DND-41 (cell line): ENCODE results near the gene CYP21A2.
"Not testable (repeated sequence)": the region's sequence is repeated elsewhere in the genome, so short reads cannot be mapped to it uniquely, and the experiment has no call there.

ENCODE experiments used
- CTCF ChIP-seq: IDR thresholded peaks from 2 replicates; pipeline ENCODE4 v1.5.1; 2012; ENCODE audit warnings: borderline replicate concordance, low read length, moderate library complexity, mild to moderate bottlenecking; ENCODE audit not compliant: poor library complexity, severe bottlenecking; ENCODE audit errors: extremely low read depth
- EZH2 ChIP-seq: IDR thresholded peaks from 3 replicates; pipeline ENCODE4 v1.6.1; 2012; ENCODE audit warnings: borderline replicate concordance, low read depth, mild to moderate bottlenecking, moderate library complexity, low read length, inconsistent platforms; ENCODE audit not compliant: severe bottlenecking

- TF ChIP-seq CTCF, EZH2: not testable (repeated sequence)
These were observed 1.4 kb downstream of the CYP21A2 start for GRCh38 chr6:32039321-32040274.
